Measurements from ENCODE around the gene NTM. TPM values are rescaled to one million over a fixed set of nuclear protein-coding genes. Genes with fewer than 3 reads are reported as not detected.

The NTM gene
- total and polyA plus RNA-seq, 2 of the 8 experiments (the other 6 are each of a cell fraction or from before 2014, with no cell fraction given), result 13.4 to 20.0 TPM

DNA sequence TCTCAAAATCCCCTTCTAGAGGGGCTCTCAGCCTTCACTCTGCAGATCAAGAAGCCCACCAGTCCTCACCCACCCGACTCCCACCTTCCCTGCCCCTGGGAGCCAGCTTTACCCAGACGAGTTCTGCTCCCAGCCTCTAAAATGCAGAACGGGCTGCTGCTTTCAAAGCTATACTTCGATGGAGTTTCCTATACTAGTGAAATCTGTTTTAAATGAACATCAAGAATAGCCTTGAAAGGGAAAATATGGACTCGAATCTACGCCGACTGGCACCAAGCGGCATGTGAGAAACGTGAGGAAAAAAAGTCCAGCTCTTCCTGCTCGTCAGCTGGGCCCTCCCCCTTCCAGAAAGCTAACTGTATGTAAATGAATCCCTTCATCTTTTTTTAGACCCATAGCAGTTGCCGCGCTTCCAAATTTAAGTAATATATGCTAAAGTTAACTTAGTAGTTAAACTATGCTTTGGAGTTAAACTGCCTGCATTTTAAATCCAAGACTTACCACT lies 211.7 kb downstream of the NTM start (continued):
- TF ChIP-seq ATF2 (IDR thresholded peaks at IDR 0.05; ENCODE audit: low read length) (no peak), SIX5 (IDR thresholded peaks at IDR 0.05; ENCODE audit: low read depth, low read length) (no peak), CTBP2 (IDR thresholded peaks at IDR 0.05; ENCODE audit: borderline replicate concordance, insufficient read depth, insufficient read length, low read length) (no peak), POLR2AphosphoS5 (IDR thresholded peaks at IDR 0.05; ENCODE audit: low read depth, low read length) (no peak), SP2 (IDR thresholded peaks at IDR 0.05; ENCODE audit: low read length) (no peak), POLR2A (IDR thresholded peaks at IDR 0.05; ENCODE audit: control extremely low read depth in 1 of 2, low read depth in 2 of 2, low read length in 2 of 2) (no peak), RXRA (IDR thresholded peaks at IDR 0.05; ENCODE audit: insufficient read depth, low read depth, low read length) (no peak), FOSL1 (IDR thresholded peaks at IDR 0.05; ENCODE audit: insufficient read depth, low read depth, low read length) (no peak), SRF (IDR thresholded peaks at IDR 0.05; ENCODE audit: low read depth, low read length) (no peak), TBP (IDR thresholded peaks at IDR 0.05; ENCODE audit: low read depth, low read length) (no peak), CREB1 (IDR thresholded peaks at IDR 0.05) (no peak)
